ENCODE measurements around the gene ILDR2.
A peak's percentile ranks its signal among the peaks of the same experiment; 100 is the strongest.

Gene ILDR2

DNA sequence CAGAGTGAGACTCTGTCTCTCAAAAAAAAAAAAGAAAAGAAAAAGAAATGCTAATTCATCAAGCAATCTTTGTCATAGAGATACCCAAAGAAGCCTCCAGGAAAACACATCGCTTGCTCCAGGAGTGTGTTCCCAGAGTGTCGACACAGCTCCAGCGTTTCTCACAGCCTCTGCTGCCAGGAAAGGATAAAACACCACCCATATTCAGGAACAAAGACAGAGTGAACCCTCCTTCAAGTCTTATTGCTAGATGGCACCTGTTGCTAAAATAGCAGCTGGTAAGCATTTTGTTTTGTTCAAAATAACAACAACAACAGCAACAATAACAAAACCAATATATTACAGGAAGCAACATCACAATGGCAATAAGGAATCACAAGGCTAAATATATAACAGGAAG, 3.1 kb downstream of the ILDR2 start:
- DNase-seq (ENCODE audit: low spot score) (no peak), FAIRE-seq (no peak)

DNA sequence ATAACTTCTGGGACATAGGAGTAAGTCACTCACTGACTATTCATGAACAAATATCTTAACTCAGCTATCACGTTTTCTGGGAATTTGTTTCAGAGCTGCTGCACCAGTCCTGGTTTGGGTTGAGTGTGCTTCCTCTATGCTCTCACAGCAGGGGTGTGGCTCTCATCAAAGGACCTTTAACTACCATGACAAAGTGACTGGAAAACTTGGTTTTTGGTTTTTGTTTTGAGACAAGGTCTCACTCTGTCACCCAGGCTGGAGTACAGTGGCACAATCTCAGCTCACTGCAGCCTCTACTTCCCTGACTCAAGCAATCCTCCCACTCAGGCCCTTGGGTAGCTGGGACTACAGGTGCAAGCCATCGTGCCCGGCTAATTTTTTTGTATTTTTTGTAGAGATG, 4.1 kb downstream of the ILDR2 start:
- no peak for FAIRE-seq
- no peak for DNase-seq (ENCODE audit: low spot score)

DNA sequence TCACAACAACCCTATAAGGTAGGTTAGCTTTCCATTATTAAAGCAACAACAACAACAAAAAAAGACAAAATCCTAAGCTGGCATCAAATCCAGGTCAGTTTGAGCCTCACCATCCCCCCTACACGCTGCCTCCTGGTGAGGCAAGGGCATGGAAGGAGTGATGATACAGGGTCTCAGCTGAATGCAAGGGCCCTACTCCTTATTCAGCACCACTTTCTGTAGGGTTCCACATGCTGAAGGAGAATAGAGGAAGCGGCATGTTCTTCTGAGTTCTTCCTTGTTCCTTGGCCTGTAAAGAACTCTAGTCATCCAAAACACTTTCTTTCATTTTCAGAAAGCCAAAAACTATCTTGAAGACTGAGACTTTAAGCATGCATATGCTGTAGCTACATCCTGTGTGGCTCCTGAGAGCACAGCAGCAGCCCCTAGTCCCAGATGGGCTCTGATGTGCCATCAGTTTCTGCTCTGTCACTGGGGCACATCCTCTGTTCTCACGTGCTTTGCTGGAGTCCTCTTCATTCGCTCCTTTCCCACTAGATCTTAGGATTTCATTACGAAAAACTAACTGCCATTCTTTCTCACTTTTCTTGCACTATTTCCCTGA, 6.2 kb downstream of the ILDR2 start:
- no peak for FAIRE-seq

DNA sequence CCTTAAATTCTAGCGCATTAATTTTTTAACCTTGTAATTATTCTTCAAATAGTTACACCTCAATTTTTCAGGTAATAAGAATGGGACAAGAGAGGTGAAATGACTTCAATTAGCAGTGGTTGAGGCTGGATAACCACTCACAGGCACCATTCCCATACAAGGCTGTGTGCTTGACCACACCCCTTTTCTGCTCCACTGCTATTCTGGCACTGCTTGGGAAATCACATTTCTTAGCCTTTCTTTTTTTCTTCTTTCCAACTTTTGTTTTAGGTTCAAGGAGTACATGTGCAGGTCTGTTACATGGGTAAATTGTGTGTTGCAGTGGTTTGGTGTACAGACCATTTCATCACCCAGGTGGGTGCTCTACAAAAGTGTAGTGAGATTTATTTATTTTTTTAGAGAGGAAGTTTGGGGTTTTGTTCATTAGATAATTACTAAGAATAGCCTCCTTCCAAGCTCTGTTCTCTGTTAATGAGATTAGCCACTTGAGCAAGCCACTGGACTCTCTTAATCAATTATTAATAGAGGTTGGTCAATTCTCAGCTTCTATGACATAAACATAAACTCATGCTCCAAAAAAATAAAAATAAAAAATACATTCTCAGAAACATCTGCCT, 14.4 kb downstream of the ILDR2 start:
- no peak for DNase-seq (ENCODE audit: low spot score)
- FAIRE-seq, result no peak

More for the DNA sequence above, 6.2 kb downstream of the ILDR2 start:
- DNase-seq (ENCODE audit: low spot score), result no peak

DNA sequence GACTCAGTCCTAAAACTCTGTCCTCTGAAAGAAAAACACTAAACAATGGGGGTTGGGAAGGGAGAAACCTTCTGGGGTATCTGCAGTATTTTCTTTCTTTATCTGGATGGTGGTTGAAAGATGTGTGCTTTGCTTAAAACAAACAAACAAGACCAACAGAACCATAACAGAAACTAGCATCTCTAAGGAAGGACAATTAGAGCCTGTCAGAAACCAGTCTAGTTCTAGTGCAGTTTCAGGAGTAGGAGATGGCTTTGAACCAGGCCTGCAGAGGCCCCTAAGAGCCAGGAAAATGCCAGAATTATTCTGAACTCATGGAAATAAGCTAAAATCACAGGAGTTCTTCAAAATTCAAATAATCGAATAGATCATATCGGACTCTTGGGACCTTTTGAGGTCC, 18.5 kb downstream of the ILDR2 start:
- FAIRE-seq (no peak), DNase-seq (ENCODE audit: low spot score) (no peak)

DNA sequence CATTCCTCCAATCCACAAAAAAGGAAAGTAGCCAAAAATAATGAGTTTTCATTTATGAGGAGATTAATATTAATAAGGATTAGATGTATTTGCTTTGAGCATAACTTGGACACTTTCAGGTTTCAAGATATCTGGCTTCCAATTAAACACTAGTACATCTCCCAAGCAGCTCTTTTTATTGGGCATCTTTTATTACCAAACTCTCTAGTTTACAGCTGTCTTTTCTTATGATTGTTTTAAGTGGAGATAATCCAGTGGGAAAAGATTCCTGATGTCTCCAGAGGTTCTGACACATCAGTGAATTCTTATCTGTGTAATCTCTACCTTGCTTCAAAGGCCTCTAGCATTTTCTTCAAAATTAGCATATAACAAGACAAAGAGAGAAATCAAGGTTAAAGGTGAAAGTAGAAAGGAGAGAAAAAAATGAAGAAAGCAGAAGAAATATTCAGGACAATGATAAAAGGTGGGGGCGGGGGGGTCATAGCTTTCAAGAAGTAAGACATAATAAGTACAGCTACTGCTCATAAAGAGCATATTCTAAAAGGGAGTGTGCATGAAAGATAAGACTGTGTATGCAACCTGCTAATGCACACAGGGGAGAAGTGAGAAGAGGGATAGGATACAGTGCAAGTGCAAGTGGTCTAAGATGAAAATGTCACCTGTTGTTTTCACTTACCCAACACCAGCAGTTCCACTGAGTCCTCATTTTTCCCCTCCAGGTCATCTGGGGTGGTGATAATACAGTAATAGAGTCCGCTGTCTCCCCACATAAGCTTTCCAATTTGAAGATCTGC, 19.1 kb downstream of the ILDR2 start:
- DNase-seq (ENCODE audit: low spot score) (no peak), FAIRE-seq (no peak)

DNA sequence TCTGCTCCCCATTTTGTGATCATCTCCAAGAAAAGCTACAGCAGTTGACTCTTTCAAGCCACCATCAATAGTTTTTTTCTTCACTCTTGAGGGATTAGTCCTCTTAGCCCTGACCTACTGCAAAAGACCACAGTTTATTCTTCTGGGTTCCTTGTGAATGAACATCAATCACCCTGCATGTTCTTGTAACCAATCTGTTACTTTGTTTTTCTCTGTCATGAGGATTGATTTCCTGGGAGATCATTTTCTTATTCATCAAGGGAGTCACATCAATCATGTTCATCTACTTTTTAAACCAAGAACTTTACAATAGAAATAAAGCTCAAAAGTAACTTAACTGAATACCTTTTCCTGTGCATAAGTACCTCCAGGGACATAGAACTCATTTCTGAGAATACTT, 21.8 kb downstream of the ILDR2 start:
- DNase-seq (ENCODE audit: low spot score) (no peak), FAIRE-seq (no peak)

DNA sequence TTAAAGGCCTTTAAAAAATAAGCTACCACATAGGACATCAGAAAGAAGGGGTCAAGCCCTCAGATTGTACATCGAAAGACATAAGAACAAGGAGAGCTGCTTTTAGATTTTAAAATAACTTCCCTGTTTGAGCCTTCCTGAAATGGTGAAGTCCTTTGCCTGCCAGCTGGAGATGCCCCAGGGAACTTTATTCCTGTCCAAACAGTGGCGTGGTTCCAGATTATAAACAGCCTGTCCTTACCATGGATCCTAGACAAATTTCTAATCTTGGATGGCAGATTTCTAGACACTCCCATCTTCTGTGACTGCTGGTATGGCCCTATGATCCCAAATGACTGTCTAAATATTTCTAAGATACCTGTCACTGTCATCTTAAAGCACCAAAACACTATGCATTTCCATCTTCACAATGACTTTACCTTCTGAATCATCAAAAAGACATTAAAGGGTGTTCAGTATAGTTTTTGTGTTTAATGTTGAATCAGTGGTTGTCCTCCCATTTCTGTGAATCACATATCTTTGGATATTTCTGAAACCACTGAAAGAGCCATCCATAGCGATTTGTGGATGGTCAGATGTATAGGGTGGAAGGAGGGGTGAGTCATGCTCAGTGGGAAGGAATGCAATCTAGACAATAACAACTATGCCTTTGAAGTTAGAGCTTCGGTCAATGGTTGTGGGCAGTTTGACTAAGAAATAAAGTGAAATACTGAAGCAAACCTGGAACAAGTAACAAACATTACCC, 23.2 kb downstream of the ILDR2 start:
- FAIRE-seq (peak; percentile 98), DNase-seq (ENCODE audit: low spot score) (peak; percentile 91)

DNA sequence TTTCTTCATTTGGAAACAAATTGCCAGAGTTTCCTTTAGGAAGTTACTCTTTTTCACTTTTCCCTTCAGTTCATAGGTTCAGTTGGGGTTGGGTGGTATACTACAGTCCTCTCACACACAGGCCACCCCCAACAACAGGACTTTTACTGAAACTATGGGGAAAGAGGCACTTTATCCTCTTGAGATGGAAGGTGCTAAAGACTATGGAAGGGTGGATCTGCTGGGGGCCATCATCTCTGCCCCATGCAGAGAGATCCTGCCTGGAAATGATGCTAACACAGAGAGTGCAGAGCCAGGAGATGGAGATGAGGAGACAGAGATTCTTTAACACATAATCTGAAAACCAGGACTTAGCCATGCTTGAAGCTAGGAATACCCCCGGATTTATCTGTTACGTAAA, 24.3 kb downstream of the ILDR2 start:
- DNase-seq (ENCODE audit: low spot score) (no peak), FAIRE-seq (no peak)

DNA sequence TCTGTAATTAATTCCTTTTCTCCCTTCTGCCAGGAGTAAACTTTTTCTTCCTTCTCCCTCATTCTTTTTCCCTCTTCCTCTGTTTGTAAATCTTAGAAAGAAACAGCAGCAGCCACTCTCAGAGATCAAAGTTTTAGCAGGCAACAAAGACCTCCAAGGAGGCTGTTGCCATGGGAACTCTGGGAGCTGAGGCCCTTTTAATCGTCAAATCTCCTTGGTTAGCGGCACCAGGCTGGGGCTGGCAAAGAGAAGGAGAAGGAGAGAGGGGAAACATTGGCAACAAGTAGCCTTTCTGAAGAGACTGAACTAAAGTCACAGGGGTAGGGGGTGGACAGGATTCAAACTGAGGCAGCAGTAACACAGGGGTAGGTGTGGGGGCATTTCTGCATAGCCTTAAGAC, 25.2 kb downstream of the ILDR2 start:
- FAIRE-seq (no peak), DNase-seq (ENCODE audit: low spot score) (no peak)

DNA sequence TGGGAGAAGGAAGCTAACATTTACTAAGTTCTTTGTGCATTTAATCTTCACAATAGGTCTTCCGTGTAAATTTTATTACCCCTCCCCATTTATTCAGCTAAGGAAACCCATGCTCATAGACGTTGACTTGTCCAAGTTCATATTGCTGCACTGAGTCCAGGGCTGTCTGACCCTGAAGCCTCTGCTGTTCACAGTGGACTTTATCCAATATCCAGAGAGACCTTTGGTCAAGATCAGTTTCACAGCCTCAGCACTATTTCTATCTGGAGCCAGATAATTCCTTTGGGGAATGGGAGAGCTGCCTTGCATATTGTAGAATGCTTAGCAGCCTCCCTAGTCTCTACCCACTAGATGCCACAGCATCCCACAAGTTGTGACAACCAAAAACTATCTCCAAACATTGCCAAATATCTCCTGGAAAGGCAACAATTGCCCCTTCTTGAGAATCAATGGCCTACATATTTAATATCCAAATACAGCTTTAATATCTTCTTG, 26.4 kb downstream of the ILDR2 start:
- FAIRE-seq, result no peak

DNA sequence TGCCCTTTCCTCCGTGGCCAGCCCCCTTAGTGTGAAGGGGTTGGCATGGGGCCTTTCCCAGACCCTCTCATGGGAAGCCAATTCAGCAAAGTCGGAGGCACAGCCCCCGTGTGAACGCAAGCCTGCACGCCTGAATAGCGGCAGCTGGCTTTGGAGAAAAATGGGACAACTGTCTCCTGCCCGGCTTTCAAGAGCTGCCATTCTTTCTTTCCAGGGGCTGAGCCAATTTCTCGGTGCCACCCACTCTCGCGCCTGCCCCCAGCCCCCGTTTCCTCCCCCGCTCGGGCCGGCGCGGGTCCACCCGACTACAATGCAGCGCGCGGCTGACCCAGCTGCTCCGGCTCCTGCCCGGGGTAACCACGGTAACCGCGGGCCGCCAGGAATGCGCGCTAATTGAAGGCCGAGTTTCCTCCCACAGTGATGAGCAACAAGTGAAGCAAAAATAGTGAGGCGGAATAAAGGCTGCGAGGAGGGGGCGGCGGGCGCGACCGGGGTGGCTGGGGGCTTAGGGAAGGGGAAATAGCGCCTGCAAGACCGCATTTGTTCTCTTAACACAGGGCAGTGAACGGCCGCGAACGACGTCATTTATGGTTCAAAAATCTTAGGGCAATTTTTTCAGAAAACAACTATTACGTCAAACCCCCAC, 27.8 kb downstream of the ILDR2 start:
- peak; percentile 77 for DNase-seq (ENCODE audit: low spot score)

More for the DNA sequence above, 26.4 kb downstream of the ILDR2 start:
- DNase-seq (ENCODE audit: low spot score), result no peak

DNA sequence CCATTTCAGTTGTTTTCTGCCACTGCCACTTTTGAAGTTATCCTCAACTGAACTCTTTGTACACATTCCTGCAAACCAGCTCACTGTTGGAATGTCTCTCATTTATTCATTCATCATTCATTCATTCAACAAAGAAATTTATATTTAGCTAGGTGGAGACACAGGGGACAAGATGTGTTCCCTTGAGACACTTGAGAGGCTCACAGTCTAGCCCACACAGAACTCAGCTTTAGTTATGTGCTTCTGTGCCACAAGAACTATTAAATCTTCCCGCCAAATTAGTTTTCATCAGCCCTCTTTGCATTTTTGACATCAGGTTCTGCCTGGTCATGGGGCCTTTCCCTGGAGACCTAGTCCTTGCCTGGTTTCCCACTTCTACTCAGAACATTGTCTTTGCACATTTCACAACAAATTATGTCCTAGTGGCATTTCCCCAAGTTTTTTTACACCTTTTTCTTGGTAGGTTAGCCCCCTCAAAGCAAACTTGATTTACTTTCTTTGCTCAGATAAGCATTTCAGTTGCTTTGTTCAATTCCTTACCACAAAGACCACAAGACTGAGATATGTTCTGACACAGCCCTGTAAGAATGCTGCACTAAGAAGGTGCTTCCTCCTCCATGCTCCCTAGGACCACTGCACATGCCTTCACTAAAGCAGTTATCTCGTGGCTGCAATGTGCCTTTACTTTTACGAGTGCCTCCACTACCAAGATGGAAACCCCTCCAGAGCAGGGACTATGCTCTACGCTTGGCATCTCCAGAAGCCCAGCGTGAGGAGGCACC, 31.0 kb downstream of the ILDR2 start:
- FAIRE-seq (peak; percentile 96), DNase-seq (ENCODE audit: low spot score) (peak; percentile 92)

More for the DNA sequence above, 27.8 kb downstream of the ILDR2 start:
- FAIRE-seq, result peak; percentile 5

DNA sequence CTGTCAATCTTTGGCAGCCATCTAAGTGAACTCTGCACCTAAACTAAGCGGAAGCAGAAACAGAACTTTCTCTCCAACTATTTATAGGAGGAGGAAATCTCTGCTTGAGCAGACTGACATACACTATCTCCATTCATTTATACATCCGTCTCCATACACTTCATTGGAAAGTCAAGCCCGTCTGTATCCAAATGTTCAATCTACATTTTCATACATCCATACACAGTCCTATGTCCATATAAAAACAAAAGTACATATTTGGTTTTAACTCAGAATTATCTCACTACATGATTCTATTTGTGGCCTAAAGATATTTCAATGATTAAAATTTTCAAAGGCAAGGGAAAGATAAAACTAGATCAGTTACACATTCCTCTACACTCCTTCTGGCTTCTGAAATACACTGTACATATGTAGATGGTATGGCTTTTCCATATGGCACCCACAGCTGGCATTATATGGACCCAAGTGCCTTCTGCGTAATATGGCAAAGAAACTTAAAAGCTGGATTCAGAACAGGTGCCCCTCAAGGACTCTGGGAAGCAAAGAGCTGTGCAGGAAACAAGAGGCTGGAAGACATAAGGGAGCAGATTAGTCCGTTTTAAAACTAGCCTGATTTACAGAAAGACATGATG, 35.5 kb downstream of the ILDR2 start:
- DNase-seq (ENCODE audit: low spot score) (no peak), FAIRE-seq (no peak)

DNA sequence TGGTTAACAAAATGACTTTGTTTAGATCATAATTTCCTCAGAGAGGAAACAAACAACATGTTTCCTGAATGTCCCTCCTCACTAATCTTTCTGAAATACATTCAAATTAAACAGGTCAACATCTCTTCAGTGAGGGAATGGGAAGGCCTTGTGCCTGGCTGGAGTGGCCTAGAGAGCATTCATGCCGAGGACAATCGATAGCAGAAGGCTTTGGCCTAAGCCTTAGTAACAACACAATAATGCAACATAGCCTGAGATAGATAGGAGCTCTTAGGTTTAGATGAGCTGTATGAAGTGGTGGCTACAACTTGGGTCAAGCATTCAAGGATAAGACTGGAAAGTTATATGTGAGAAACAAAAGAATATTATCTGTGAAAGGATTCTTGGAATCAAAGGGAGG, 37.4 kb downstream of the ILDR2 start:
- FAIRE-seq (no peak), DNase-seq (ENCODE audit: low spot score) (no peak)

DNA sequence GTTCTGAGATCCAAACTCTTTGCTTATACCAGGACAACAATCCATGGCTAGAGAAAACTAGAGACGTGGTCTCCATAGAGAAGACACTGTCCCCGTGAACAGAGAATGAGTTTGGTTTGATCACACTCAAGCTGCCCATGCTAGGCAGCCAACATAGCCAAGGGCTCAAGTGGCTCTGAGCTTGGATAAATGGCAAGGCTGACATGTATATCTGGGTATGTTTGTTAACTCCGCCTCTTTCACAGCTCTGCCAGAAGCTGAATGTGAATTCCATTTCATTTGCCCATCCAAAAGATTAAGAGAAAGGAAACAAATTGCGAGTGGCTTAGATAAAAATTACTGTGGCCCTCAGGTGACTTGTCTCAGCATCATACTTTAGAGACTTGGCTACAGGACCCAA, 38.0 kb downstream of the ILDR2 start:
- FAIRE-seq (no peak), DNase-seq (ENCODE audit: low spot score) (no peak)

DNA sequence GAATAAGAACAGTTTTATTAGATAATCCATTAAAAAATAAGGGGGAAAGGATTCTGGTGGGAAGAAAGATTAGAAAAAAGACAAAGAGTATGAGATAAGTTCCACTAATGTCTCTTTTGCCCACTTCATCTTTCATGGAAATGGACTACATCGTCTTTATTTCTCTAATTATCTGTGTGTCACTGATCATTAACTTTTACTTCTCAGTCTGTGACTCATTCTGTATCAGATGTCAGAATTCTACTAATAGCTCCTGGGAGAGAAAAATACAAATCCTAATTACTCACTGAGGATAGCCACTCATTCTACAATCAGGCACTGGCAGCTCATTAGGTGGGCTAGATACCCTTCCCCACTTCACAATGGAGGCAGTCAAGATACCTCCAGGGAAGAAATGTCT, 41.7 kb downstream of the ILDR2 start:
- FAIRE-seq, result peak; percentile 84
- peak; percentile 21 for DNase-seq (ENCODE audit: low spot score)

DNA sequence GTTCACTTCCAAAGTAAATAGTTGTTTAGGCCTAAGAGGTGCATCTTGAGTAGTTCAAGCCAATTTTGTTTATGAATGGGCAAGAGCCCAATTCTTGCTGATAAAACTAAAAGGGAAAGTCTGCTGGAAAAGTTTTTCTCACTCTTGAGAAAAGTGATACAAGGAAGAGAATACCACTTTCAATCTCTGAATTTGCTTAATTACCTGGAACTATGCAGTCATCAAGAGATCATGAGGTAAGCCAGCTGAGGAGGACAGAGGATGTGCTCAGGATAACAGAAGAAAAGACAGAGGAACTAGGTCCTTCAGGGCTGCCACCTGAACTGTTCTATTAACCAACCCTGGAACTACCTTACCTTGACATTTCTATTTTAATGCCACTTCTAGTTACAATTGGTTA, 42.2 kb downstream of the ILDR2 start:
- FAIRE-seq (no peak), DNase-seq (ENCODE audit: low spot score) (no peak)

DNA sequence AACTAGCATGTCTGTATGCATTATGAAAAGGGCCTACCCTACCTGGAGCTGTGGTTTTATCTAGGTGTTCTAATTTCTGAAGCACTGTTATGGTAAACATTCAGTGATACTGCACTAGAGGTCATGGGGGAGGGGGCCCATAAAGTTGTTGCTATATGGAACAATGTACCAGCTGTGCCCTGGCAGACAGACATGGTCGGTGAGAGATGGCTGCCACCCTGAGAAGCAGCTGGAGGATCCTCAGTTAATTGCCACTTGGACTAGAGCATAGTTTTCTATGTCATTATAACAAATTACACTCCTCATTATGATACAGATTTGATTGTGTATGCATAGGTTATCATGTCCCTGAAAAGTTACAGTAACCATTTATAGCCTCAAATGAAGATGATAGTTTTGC, 45.4 kb downstream of the ILDR2 start:
- FAIRE-seq (no peak), DNase-seq (ENCODE audit: low spot score) (no peak)

DNA sequence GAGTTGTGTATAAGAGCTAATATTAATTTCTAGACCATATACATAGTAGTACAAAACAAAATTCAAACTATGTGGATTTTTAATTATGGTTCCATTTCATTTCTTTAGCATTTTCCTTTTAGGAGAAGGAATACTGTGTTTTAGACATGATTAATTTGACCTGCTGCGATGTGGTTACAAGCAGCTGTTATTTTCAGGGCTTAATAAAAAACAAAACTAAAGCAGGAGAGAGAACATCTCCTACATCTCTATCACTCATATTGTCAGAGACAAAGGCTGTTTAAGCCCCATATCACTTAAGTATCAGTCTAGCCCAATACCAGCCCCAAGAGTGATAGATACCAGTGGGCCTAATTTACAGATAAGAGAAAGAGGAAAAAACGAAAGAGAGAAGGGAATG, 47.6 kb downstream of the ILDR2 start:
- DNase-seq (ENCODE audit: low spot score), result no peak
- FAIRE-seq, result no peak

Measured in RCC 7860 (cell line).